Measurements from ENCODE around the gene CBX4. TPM values are rescaled to one million over a fixed set of nuclear protein-coding genes. Genes with fewer than 3 reads are reported as not detected.

CBX4 gene
- total and polyA plus RNA-seq, 2 of the 4 experiments (the other 2 are of a cell fraction) = 3.2 to 9.4 TPM

DNA sequence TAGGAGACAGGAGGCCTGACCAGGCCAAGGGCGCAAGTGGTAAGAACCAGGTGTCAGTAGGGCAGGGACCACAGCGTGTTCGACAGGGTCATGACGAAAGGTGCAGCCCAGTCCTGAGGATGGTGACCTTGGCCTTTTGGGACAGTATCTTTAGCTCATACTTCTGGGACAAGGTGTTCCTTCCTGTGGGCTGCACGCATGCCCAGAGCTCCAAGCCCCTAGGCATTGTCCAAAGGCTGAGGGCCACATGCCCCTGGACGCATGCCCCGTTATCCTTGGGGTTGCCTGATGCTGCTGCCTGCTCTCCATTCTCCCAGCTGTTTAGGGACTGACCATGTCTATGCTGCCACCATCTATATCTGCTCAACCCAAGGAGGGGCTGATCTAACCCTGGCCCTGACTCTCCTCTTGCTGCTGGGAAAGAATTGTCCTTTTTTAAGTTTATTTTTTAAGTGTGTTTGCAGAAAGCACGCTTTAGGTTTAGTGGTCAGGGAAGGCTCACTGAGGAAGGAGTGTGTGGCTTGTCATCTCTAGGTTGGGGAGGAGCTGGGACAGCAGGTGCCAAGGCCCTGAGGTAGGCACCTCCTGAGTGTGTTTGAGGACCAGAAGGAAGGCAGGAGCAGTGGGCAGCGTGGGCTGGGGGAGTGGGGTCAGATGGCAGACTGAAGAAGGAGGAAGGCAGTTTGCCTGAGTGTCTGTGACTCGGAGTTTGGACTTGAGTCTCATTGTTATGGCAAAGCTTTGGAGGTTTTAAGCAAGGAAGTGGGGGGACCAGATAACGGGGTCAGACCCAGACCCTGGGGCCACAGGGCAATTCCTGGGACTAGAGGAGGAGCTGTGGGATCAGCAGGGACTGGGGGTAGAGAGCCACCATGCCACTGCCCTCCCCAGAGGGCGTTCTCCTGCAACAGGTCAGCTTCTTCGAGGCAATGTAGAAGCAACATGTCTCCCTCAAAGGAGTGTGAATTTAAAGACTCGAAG, 15.1 kb upstream of the CBX4 start:
- Histone ChIP-seq H3K9me3 (ENCODE audit: control insufficient read depth, insufficient read depth, low read length) (no peaks in the 10 kb centered on the region), H3K27me3 (ENCODE audit: control insufficient read depth, insufficient read depth, low read length) (peaks cover 14% of the 10 kb centered on the region; the same call in 1 of the 2 replicates), H4K20me1 (ENCODE audit: insufficient read depth, low read length) (no peaks in the 10 kb centered on the region), H2AK9ac (replicated peaks; ENCODE audit: low read depth, low read length, poor library complexity) (no peak overlapping the region), H4K8ac (ENCODE audit: low read depth in 2 of 2, low read length in 2 of 2) (no peak overlapping the region), H2BK120ac (ENCODE audit: low read depth, low read length) (no peak overlapping the region), H3K4ac (ENCODE audit: low read depth, low read length) (no peak overlapping the region), H4K91ac (ENCODE audit: insufficient read depth, low read depth, low read length) (no peak overlapping the region), H4K5ac (ENCODE audit: low read depth, low read length) (no peak overlapping the region), H3K56ac (ENCODE audit: extremely low read depth, insufficient read depth, low read length) (no peak overlapping the region), H2BK20ac (ENCODE audit: low read depth, low read length) (no peak overlapping the region), H3K18ac (ENCODE audit: low read depth, low read length) (no peak overlapping the region), H3K36me3 (ENCODE audit: control insufficient read depth, insufficient read depth, low read length) (no peaks in the 10 kb centered on the region), H2BK15ac (ENCODE audit: low read depth, low read length) (no peak overlapping the region), H3K4me2 (ENCODE audit: low read depth, low read length) (no peak overlapping the region), H3K9me1 (ENCODE audit: insufficient read depth, low read length) (peaks cover 6% of the 10 kb centered on the region; the same call in 1 of the 2 replicates), H3K4me3 (ENCODE audit: insufficient read depth, low read depth, low read length) (no peak overlapping the region), H3K9ac (ENCODE audit: low read depth, low read length) (no peak overlapping the region), H3K14ac (replicated peaks; ENCODE audit: low read depth, low read length) (no peak overlapping the region), H3K27ac (ENCODE audit: insufficient read depth, low read length) (no peak overlapping the region), H2BK5ac (ENCODE audit: low read depth, low read length, poor library complexity, severe bottlenecking) (no peak overlapping the region), H3K4me1 (ENCODE audit: control insufficient read depth, insufficient read depth, low read length) (peaks cover 6% of the 10 kb centered on the region), H3K23ac (ENCODE audit: low read depth, low read length) (no peak overlapping the region), H2AFZ (replicated peaks; ENCODE audit: low read length, poor library complexity) (no peak overlapping the region), H3K79me1 (ENCODE audit: low read depth in 1 of 2, low read length in 2 of 2) (no peaks in the 10 kb centered on the region), H2AK5ac (ENCODE audit: low read depth, low read length) (no peak overlapping the region)
- ATAC-seq (ENCODE audit: low read depth) = no peak
- in situ Hi-C loops (cut with MboI; ENCODE audit: low sequenced_read_pairs) (no loop called here), dilution Hi-C loops (cut with HindIII; ENCODE audit: low sequenced_read_pairs, unreplicated experiment) (no loop called here), intact Hi-C loops (cut with micrococcal nuclease) (loop anchor here (10.0 kb wide), 1 partner anchor 50 kb away; no protein-coding TSS in a partner anchor)
- no peak for DNase-seq
- BruUV-seq (replicated peaks) = no TSS peak
- no peak for TF ChIP-seq USF2 (IDR thresholded peaks at IDR 0.05; ENCODE audit: low read depth, low read length)
- TF ChIP-seq RAD21 (IDR thresholded peaks at IDR 0.05; ENCODE audit: low read length) = no peak
- no peak for TF ChIP-seq ELK1 (IDR thresholded peaks at IDR 0.05; ENCODE audit: borderline replicate concordance, low read depth, low read length)
- TF ChIP-seq FOS (IDR thresholded peaks at IDR 0.05; ENCODE audit: low read depth, low read length) = no peak
- TF ChIP-seq CHD1 (IDR thresholded peaks at IDR 0.05; ENCODE audit: low read depth, low read length) = no peak
- no peak for TF ChIP-seq NFE2L2 (IDR thresholded peaks at IDR 0.05; ENCODE audit: low read depth, low read length)
- TF ChIP-seq MXI1 (IDR thresholded peaks at IDR 0.05; ENCODE audit: borderline replicate concordance, low read depth, low read length) = no peak
- TF ChIP-seq MAZ (IDR thresholded peaks at IDR 0.05; ENCODE audit: borderline replicate concordance, low read depth, low read length) = no peak
- TF ChIP-seq MAFK (IDR thresholded peaks at IDR 0.05; ENCODE audit: low read depth, low read length) = no peak
- no peak for TF ChIP-seq CEBPB (IDR thresholded peaks at IDR 0.05; ENCODE audit: low read depth, low read length)
- TF ChIP-seq SMC3 (IDR thresholded peaks at IDR 0.05; ENCODE audit: low read depth, low read length) = no peak
- CTCF ChIA-PET = interaction anchor here (0.6 kb wide), 1 partner anchor 101 kb away, joined by 3 read pairs; no protein-coding TSS in a partner anchor
- 64% methylated on average over 9 of the region's 14 CpGs; no CpG with 5 or more reads in 1 of the 2 experiments for WGBS, 2 experiments (ENCODE audit: extremely low coverage in 2 of 2, insufficient read length in 1 of 2)
- POLR2A ChIA-PET (ENCODE audit: unreplicated experiment) = no interaction called here

All from IMR-90 (cell line).